Subcutaneous adipose tissue (tissue), 4 donors: Measurements from ENCODE around the gene ADAMTSL5. TPM values are rescaled to one million over a fixed set of nuclear protein-coding genes. Genes with fewer than 3 reads are reported as not detected.

Experiments
- total RNA-seq, 4 donors: library from RNA; depleted of rRNA; stranded (reverse); fragments of >200 nt; gene quantifications; one replicate each; pipeline ENCODE4 v1.1.0, GENCODE V29; 2016
- TF ChIP-seq, protein P1 (sequence below): fragments of 450-650 bp; IDR thresholded peaks from one replicate; pipeline ENCODE4 v1.5.1; 2016; ENCODE audit warnings: low read depth, mild to moderate bottlenecking, control low read depth, antibody characterized with exemption, moderate library complexity

The ADAMTSL5 gene
- total RNA-seq, 4 donors from 2014 or later = 0.51 to 1.3 TPM; not detected in 2

- TF ChIP-seq, protein P1, sequence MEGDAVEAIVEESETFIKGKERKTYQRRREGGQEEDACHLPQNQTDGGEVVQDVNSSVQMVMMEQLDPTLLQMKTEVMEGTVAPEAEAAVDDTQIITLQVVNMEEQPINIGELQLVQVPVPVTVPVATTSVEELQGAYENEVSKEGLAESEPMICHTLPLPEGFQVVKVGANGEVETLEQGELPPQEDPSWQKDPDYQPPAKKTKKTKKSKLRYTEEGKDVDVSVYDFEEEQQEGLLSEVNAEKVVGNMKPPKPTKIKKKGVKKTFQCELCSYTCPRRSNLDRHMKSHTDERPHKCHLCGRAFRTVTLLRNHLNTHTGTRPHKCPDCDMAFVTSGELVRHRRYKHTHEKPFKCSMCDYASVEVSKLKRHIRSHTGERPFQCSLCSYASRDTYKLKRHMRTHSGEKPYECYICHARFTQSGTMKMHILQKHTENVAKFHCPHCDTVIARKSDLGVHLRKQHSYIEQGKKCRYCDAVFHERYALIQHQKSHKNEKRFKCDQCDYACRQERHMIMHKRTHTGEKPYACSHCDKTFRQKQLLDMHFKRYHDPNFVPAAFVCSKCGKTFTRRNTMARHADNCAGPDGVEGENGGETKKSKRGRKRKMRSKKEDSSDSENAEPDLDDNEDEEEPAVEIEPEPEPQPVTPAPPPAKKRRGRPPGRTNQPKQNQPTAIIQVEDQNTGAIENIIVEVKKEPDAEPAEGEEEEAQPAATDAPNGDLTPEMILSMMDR = no peak
Measured at GRCh38 chr19:1487576-1488281, 25.1 kb downstream of the ADAMTSL5 start.

GRCh38 chr19:1486720-1487575, 25.9 kb downstream of the ADAMTSL5 start:
- TF ChIP-seq, protein P1 = no peak

- TF ChIP-seq, protein P1 = no peak
Measured at GRCh38 chr19:1483979-1484428, 28.8 kb downstream of the ADAMTSL5 start.

DNA sequence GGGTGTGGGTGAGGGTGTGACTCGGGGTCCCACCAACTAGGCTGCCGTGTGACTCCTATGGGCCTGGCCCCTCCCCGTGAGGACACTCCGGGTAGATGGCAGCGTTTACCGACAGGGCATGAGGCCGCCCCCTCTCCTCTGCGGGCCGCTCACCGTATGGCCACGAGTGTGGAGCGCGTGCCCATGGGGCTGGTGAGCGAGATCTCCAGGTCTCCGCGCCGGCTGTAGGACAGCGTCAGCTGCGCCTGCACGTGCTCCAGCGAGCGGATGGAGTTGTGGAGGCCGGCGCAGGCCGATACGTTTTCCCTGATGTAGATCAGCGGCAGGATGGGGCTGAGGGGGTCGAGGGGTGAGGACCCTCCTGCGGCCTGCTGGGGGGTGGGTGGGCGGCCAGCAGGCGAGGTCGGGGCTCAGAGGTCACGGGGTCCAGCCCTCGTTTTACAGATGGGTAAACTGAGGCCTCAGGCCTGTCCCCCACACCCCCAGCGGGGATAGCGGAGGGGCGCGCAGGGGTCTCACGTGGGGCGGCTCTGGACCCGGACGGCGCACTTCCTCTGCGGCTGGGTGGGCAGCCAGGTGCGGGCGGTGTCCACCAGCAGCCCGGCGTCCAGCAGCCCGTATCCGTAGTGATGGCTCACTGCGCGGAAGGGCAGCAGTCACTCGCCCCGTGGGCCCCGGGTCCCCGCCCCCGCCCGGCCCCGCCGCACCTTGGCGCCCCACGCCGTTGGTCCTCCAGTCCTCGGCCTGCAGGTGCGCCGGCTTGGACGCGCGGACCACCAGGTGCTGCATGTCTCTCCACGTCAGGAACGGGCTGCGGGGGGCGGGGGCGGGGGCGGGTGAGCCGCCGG, 29.5 kb downstream of the ADAMTSL5 start:
- TF ChIP-seq, protein P1 = no peak

DNA sequence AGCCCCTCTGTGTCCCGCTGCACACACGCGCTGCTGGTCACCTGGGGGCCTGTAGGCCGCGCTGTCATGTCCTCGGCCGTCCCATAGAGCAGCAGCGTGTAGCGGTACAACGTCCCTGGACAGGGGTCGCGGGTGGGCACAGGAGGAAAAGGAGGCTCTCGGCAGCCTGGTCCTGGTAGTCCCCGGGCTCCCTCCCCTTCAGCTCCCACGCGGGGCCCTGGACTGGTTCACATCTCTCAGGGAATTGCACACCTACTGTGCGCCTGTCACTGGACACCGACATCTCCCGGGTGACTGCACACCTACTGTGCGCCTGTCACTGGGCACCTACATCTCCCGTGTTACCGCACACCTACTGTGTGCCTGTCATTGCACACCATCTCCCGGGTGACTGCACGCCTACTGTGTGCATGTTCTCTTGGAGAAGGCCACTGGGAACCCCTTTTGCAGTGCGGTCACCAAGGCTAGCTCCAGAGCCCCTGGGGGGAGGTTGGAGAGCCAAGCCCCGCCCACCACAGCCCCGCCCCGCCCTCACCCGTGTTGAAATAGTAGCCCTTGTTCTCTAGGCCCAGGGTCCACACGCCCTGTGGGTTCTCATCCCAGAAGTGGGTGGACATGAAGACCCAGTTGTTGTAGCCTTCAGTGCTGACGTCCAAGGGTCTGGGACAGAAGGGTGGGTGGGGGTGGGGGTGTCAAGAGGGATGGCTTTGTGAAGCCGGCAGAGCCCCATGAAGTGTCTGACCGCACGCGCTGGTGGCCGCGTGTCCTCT, 30.3 kb downstream of the ADAMTSL5 start:
- TF ChIP-seq, protein P1 = no peak

DNA sequence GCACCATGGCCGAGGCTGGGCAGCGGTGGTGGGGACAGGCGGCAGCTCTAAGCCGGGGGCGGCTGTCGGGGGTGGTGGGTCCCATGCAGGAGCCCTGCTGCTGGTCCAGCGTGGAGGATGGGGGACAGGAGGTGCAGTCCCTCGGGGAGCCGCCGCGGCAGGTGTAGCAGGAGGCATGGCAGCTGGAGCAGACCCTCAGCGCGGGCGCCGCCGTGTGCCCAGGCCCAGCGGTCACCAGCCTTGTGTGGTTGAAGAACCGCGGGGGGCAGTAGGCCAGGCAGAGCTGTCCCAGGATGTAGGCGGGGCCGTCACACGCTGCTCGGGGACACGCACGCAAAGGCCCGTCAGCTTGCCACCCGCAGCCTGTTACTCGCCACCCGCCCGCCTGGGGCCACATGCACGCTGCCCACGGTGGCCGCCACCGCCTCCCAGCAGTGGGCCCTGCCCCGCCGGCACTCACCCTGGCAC, 30.9 kb downstream of the ADAMTSL5 start:
- TF ChIP-seq, protein P1 = no peak
